HG02981 (cell line): Measurements from ENCODE around the gene LTBP1.

Experiments used
- ATAC-seq: cut with Tn5 transposase; IDR thresholded peaks from one replicate; pipeline ENCODE4 v1.9.1; 2021; ENCODE audit warnings: mild to moderate bottlenecking, moderate library complexity; ENCODE audit not compliant: unreplicated experiment

The LTBP1 gene

DNA sequence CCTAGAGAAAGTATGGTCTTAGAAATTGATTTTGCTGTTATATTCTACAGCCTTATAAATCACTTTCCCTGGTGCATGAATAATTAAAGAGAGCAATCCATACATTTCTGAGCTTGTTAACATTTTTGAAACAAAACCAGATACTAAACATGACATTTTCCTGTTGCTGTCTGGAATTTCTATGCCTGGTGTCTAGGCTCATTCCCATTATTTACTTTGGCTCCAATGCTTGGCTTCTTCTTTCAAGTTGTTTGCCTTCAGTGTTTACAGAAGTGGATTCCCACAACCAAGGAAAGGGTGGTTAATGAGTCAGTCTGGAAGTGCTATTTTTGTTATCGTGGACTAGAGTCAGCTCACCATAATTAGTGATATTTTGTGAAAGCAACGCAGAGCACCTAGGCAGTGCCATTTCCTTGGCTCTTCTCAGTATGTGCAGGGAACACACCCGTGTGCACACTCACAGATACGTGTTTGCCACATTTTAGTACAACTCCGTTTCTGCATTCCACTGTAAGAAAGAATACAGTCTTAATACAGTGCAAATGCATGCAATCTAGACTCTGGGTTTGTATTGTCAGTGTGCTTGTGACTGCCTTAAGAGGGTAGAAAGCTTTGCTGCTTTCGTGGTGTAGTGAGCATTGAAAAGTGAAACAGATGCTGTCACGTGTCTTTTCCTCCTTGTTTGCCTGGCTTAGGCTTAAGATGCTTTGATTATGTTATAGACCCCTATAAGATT lies 344.7 kb downstream of the LTBP1 start:
- ATAC-seq, result no peak

GRCh38 chr2:33292063-33292462 lies 345.3 kb downstream of the LTBP1 start:
- no peak for ATAC-seq

DNA sequence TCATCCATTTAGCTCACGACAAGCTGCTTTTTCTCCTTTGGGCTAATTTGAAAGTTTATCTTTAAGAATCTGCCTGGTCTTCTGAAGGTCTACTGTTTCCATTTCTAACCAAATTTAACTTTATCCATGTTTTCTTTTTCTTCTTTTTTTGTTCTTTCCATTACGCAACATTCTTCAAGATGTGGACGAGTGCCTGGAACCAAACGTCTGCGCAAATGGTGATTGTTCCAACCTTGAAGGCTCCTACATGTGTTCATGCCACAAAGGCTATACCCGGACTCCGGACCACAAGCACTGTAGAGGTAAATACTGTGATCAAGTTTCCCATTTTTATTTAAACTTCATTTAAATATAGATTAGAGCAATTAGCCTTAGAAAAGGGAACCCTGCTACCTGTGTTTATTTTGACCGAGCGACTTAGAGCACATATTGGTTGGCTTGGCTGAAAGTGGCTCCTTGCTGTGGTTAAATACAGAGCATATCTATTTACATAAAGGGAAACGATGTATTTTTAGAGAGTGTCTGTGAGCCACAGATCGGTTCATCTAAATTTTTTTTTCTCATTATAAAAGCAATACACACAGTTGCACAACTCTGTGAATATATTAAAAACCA lies 346.3 kb downstream of the LTBP1 start:
- ATAC-seq, result no peak

DNA sequence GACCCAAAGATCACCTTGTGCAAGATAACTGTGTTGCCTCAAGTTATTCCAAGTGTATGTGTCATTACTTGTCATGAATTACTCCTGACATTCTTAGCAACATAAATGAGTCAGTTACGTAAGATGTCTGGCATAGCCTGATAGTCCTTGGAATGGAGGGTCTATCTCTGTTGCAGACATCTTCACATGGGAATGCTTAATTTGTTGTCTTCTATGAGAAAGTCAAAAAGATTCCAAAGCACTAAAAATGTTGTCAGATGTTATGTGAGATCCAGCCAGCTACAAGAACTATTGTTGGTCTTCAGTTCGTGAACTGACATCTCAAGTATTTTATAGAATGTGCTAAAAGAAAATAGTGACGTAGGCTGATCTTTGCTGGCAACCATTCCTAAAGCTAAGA lies 351.5 kb downstream of the LTBP1 start:
- no peak for ATAC-seq

DNA sequence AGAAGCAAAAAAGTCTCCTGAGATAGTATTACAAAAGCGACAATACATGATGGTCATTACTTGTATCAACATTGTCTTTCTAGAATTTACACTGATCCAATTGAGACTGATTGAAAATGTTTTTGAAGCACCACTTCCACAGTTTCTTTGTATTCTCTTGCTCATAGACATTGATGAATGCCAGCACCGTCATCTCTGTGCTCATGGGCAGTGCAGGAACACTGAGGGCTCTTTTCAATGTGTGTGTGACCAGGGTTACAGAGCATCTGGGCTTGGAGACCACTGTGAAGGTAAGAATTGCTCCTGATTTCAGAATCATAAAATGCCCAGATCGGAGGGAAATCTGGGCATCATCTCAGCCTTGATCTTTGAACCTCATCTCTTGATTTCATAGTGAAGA lies 354.6 kb downstream of the LTBP1 start:
- no peak for ATAC-seq

GRCh38 chr2:33302348-33302747 lies 355.6 kb downstream of the LTBP1 start:
- ATAC-seq, result no peak

DNA sequence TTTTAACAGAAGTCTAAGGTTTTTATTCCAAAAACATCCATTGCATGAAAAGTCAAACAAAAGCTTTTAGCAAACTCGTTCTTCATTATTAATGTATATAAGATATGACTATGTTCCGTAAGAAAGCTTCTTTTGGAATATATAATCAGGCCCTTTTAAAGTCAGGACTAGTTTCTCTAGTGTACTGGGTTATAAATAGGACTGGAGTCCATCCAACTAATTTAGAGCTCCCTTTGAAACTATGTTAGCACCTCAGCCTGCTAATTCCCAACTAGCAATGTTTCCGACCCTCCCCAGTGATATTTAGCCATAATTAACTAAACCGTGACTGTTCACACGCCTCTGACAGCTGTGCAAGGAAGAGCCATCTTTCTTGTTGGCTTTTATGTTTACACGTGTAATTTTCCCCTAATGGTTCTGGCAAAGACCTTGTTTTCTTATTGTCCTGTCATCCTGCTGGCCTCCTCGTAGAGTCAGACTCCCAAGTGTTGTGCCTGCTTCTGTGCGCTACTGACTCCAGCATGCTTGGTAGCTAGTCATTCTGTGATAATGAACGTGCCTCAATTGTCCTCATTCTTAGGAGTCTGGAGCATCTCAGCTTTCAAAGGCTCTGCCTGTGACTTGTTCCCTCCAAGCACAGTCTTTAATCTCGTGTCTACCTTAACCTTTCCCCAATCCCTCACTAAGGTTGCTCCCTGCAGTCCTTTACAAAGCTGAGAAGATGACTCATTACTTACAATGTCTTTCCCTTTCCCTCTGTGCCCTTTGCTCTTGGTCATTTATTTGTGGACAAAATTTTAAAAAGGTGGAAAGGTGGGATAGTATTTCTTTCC lies 357.5 kb downstream of the LTBP1 start:
- ATAC-seq, result no peak

DNA sequence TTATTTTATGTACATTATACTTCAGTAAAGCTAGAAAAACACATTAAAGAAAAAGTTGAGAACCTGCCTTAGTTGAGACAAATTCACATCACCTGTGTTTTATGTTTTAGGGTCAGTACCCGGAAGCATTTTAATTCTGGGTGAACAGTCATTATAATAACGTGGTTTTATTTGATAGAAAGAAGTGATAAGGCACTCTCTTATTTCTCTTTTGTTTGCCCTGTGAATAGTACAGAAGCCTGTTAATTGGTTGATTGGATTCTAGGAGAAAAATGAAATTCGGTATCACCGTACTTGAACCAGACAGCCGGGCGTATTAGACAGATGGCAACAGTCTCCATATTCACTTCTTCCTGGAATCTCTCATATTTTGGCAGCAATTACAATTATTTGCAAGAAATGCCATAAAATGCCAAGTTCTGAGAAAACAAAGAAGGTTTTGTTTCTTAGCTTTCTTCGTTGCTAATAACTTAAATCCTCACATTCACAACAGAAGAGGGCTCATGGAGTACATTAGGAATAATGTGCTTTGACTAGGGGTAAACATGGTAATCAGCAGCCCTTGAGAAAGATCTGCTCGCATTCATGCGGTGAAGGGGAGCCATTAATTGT lies 361.0 kb downstream of the LTBP1 start:
- no peak for ATAC-seq

- ATAC-seq, result no peak
These were observed 365.6 kb downstream of the LTBP1 start for GRCh38 chr2:33312355-33312754.

- ATAC-seq, result no peak
These were observed 366.3 kb downstream of the LTBP1 start for GRCh38 chr2:33313039-33313438.

DNA sequence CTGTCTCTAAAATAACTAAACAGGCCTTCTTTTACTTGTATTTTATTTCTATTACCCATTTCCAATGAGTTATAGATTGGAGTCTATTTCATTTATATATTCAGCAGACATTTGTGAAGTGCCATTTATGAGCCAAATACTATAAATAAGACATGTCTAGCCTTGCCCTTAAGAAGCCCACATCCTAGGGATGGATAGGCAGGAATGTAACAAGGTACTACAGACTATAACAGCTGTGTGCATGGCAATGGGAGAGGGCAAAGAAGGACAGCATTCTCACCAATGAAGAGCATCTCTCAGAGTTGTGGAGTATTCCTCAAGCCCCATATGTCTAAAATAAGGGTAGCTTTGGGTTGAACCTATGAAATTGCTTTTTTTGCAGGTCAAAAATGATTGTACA lies 367.8 kb downstream of the LTBP1 start:
- no peak for ATAC-seq

DNA sequence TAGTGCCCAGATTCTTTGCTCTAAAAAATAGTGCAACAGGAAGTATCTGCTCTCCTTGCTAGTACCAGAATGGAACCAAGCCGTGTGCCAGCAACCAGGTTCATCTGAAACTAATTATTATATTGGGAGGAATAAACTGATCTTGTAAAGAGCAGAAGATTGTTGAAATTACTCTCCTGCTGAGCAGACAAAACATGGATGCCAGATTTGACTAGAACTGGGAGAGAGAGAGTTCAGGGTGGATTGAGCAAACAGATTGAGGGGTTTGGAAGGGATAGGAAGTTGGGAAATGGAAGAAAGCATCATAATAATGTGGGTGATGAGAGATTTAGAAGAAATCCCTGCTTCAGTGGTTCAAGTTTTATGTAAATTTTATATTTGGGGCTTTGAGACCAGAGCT lies 369.6 kb downstream of the LTBP1 start:
- ATAC-seq, result no peak

- ATAC-seq, result no peak
These were observed 370.7 kb downstream of the LTBP1 start for GRCh38 chr2:33317369-33318007.

GRCh38 chr2:33318456-33318855 lies 371.7 kb downstream of the LTBP1 start:
- ATAC-seq, result no peak

DNA sequence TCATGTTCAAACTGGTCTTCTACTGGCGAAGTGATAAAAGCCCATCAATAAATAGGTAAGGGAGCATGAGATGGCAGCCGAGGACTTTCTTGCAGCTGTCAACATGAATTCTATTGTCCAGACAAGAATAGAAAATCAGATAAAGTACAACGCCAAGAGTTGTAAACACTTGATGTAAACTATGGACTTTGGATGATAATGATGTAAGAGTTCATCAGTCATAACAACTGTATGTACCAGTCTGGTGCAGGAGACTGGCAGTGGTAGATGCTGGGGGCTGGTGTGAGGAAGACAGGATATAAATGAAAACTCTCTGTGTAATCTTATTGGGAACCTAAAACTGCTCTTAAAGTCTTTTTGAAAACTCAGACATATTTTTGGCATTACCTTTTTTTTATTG lies 373.8 kb downstream of the LTBP1 start:
- ATAC-seq, result no peak

GRCh38 chr2:33321236-33321771 lies 374.6 kb downstream of the LTBP1 start:
- ATAC-seq, result peak; percentile 79

- ATAC-seq, result no peak
These were observed 375.2 kb downstream of the LTBP1 start for GRCh38 chr2:33321876-33322483.

DNA sequence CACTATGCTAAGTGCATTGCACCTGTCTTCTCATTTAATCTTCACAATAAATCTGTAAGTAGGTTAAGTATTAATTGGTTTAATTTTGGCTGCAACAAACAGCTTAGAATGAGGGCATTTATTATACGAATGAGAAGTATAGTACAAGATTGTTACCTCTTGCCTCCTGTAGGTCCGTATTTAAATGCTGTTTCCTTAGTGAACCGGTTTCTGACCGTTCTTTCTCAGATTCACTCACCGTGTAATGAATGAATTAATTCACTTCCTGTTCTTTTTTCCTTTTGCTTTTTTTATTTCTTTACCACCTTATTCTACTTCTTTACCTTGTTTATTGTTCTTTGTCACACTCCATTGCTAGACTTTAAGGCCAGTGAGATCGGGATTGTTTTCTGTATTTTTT lies 375.9 kb downstream of the LTBP1 start:
- ATAC-seq, result no peak

GRCh38 chr2:33323957-33324356 lies 377.2 kb downstream of the LTBP1 start:
- ATAC-seq, result no peak

DNA sequence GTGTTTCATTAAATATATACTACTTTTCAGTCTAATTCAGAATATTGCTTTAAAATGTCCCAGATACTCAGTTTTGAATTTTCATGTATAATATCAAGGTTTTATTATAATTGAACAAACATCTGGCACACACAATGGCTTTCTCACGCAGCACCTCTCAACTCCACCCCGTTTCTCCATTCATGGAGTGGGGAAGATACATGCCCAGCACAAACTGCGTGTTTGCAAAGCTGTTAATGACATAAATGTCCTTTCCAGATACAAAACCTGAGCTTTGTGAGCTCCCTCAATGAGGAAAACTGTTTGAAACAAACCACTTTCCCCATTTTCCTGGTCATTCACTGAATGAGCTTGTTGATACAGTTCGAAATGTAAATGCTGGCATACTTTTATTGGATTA lies 379.3 kb downstream of the LTBP1 start:
- no peak for ATAC-seq
